ENCODE measurements around the gene S100A10. TPM values are rescaled to one million over a fixed set of nuclear protein-coding genes. Genes with fewer than 3 reads are reported as not detected.
A peak's percentile ranks its signal among the peaks of the same experiment; 100 is the strongest.

Gene S100A10
- total RNA-seq, 2 experiments from 2014 or later, result 540 to 571 TPM

GRCh38 chr1:152029929-152030211 is 36.2 kb upstream of the S100A10 start:
- Mint-ChIP-seq H3K36me3 (ENCODE audit: low read depth) (peaks cover 49% of the 10 kb centered on the region), H3K27me3 (ENCODE audit: low read depth) (peaks cover 4% of the 10 kb centered on the region)
- POLR2A ChIA-PET, result no interaction called here

GRCh38 chr1:152029144-152029928 is 35.7 kb upstream of the S100A10 start:
- Mint-ChIP-seq H3K9me3 (ENCODE audit: insufficient read depth) (no peaks in the 10 kb centered on the region), H3K4me3 (no peak overlapping the region), H3K27ac (peak overlapping the region; percentile 37), H3K36me3 (ENCODE audit: low read depth) (peaks cover 45% of the 10 kb centered on the region), H3K4me1 (ENCODE audit: low read depth) (peaks cover 29% of the 10 kb centered on the region), H3K27me3 (ENCODE audit: low read depth) (peaks cover 6% of the 10 kb centered on the region)
- DNase-seq (no peak), ATAC-seq (no peak)
- CTCF ChIA-PET, result interaction anchor here (0.9 to 2.3 kb wide), 3 partner anchors 19 to 29 kb away, joined by 3 to 8 read pairs (median 3); no protein-coding TSS in a partner anchor
- POLR2A ChIA-PET, result no interaction called here

More at GRCh38 chr1:152029929-152030211, 36.2 kb upstream of the S100A10 start:
- CTCF ChIA-PET, result interaction anchor here (0.9 to 1.1 kb wide), 2 partner anchors 30 to 32 kb away, joined by 3 read pairs; no protein-coding TSS in a partner anchor
- no peak overlapping the region for H3K27ac Mint-ChIP-seq
- no peak for ATAC-seq
- no peak overlapping the region for H3K4me3 Mint-ChIP-seq
- H3K4me1 Mint-ChIP-seq (ENCODE audit: low read depth), result peaks cover 33% of the 10 kb centered on the region
- H3K9me3 Mint-ChIP-seq (ENCODE audit: insufficient read depth), result no peaks in the 10 kb centered on the region
- DNase-seq, result no peak

GRCh38 chr1:152026895-152027294 is 33.2 kb upstream of the S100A10 start:
- Mint-ChIP-seq H3K27me3 (ENCODE audit: low read depth) (peaks cover 9% of the 10 kb centered on the region), H3K4me3 (no peak overlapping the region), H3K9me3 (ENCODE audit: insufficient read depth) (no peaks in the 10 kb centered on the region), H3K36me3 (ENCODE audit: low read depth) (peaks cover 20% of the 10 kb centered on the region), H3K4me1 (ENCODE audit: low read depth) (peaks cover 17% of the 10 kb centered on the region), H3K27ac (no peak overlapping the region)
- ATAC-seq (no peak), DNase-seq (no peak)
- ChIA-PET CTCF (interaction anchor here (1.2 to 2.3 kb wide), 3 partner anchors 25 to 59 kb away, joined by 3 to 8 read pairs (median 4); no protein-coding TSS in a partner anchor), POLR2A (no interaction called here)

- peaks cover 6% of the 10 kb centered on the region for H3K4me1 Mint-ChIP-seq (ENCODE audit: low read depth)
- DNase-seq (no peak), ATAC-seq (no peak)
- no peaks in the 10 kb centered on the region for H3K9me3 Mint-ChIP-seq (ENCODE audit: insufficient read depth)
- POLR2A ChIA-PET, result no interaction called here
- peaks cover under 1% of the 10 kb centered on the region for H3K36me3 Mint-ChIP-seq (ENCODE audit: low read depth)
- CTCF ChIA-PET, result interaction anchor here (0.9 to 1.3 kb wide), 2 partner anchors 10 to 23 kb away, joined by 3 to 6 read pairs; no protein-coding TSS in a partner anchor
- no peak overlapping the region for H3K27ac Mint-ChIP-seq
- no peak overlapping the region for H3K4me3 Mint-ChIP-seq
- peaks cover 13% of the 10 kb centered on the region for H3K27me3 Mint-ChIP-seq (ENCODE audit: low read depth)
Measured at GRCh38 chr1:152024223-152024622, 30.6 kb upstream of the S100A10 start.

DNA sequence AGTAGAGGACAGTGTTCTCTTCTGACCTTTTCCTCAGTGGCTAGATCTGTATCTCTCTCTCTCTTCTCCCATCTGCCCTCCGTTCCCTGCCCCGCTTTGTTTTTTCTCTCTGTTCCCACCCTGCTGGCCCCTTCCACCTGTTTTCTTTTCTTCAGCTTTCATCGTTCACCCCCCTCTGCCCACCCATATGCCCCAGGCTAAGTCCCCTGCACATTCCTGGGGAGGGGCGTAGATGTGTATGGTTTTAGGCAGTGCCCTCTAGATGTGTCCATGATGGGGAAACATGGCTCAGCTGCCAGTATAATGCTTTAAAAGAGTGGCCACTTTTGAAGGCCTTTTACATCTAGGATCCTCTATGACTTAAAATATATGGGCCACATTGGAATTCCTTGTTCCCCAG is 29.6 kb upstream of the S100A10 start:
- Mint-ChIP-seq H3K36me3 (ENCODE audit: low read depth) (no peaks in the 10 kb centered on the region), H3K27ac (no peak overlapping the region), H3K4me1 (ENCODE audit: low read depth) (no peaks in the 10 kb centered on the region), H3K27me3 (ENCODE audit: low read depth) (peaks cover 15% of the 10 kb centered on the region), H3K9me3 (ENCODE audit: insufficient read depth) (no peaks in the 10 kb centered on the region), H3K4me3 (no peak overlapping the region)
- no peak for DNase-seq
- ATAC-seq, result no peak
- POLR2A ChIA-PET, result no interaction called here
- CTCF ChIA-PET, result interaction anchor here (0.9 to 1.8 kb wide), 2 partner anchors 11 to 22 kb away, joined by 3 to 5 read pairs; no protein-coding TSS in a partner anchor

- no peak overlapping the region for H3K4me3 Mint-ChIP-seq
- no peaks in the 10 kb centered on the region for H3K36me3 Mint-ChIP-seq (ENCODE audit: low read depth)
- POLR2A ChIA-PET, result no interaction called here
- no peak for DNase-seq
- no peaks in the 10 kb centered on the region for H3K4me1 Mint-ChIP-seq (ENCODE audit: low read depth)
- no peak overlapping the region for H3K27ac Mint-ChIP-seq
- peaks cover 18% of the 10 kb centered on the region for H3K27me3 Mint-ChIP-seq (ENCODE audit: low read depth)
- no peaks in the 10 kb centered on the region for H3K9me3 Mint-ChIP-seq (ENCODE audit: insufficient read depth)
- CTCF ChIA-PET, result interaction anchor here (1.2 to 1.8 kb wide), 2 partner anchors 12 to 25 kb away, joined by 3 to 5 read pairs; no protein-coding TSS in a partner anchor
- no peak for ATAC-seq
Measured at GRCh38 chr1:152022474-152022873, 28.8 kb upstream of the S100A10 start.

GRCh38 chr1:152021569-152021968 is 27.9 kb upstream of the S100A10 start:
- POLR2A ChIA-PET, result no interaction called here
- H3K4me1 Mint-ChIP-seq (ENCODE audit: low read depth), result no peaks in the 10 kb centered on the region
- no peak overlapping the region for H3K4me3 Mint-ChIP-seq
- CTCF ChIA-PET, result interaction anchor here (1.2 to 1.8 kb wide), 2 partner anchors 13 to 26 kb away, joined by 3 to 5 read pairs; no protein-coding TSS in a partner anchor
- no peaks in the 10 kb centered on the region for H3K9me3 Mint-ChIP-seq (ENCODE audit: insufficient read depth)
- no peaks in the 10 kb centered on the region for H3K36me3 Mint-ChIP-seq (ENCODE audit: low read depth)
- DNase-seq (no peak), ATAC-seq (no peak)
- H3K27me3 Mint-ChIP-seq (ENCODE audit: low read depth), result peaks cover 20% of the 10 kb centered on the region
- H3K27ac Mint-ChIP-seq, result no peak overlapping the region

GRCh38 chr1:152020849-152021248 is 27.2 kb upstream of the S100A10 start:
- DNase-seq, result no peak
- Mint-ChIP-seq H3K4me3 (no peak overlapping the region), H3K9me3 (ENCODE audit: insufficient read depth) (no peaks in the 10 kb centered on the region), H3K27me3 (ENCODE audit: low read depth) (peaks cover 17% of the 10 kb centered on the region), H3K36me3 (ENCODE audit: low read depth) (no peaks in the 10 kb centered on the region), H3K4me1 (ENCODE audit: low read depth) (no peaks in the 10 kb centered on the region), H3K27ac (no peak overlapping the region)
- ChIA-PET POLR2A (no interaction called here), CTCF (interaction anchor here (0.7 kb wide), 1 partner anchor 20 kb away, joined by 3 read pairs; no protein-coding TSS in a partner anchor)
- no peak for ATAC-seq

- no peaks in the 10 kb centered on the region for H3K9me3 Mint-ChIP-seq (ENCODE audit: insufficient read depth)
- CTCF ChIA-PET, result interaction anchor here (0.8 to 8.7 kb wide), 6 partner anchors 9 to 85 kb away, joined by 3 to 116 read pairs (median 4); no protein-coding TSS in a partner anchor
- H3K36me3 Mint-ChIP-seq (ENCODE audit: low read depth), result no peaks in the 10 kb centered on the region
- H3K4me1 Mint-ChIP-seq (ENCODE audit: low read depth), result peaks cover 3% of the 10 kb centered on the region
- DNase-seq, result peak; percentile 46
- no peak for ATAC-seq
- H3K27me3 Mint-ChIP-seq (ENCODE audit: low read depth), result peaks cover 23% of the 10 kb centered on the region
- no peak overlapping the region for H3K27ac Mint-ChIP-seq
- H3K4me3 Mint-ChIP-seq, result no peak overlapping the region
- POLR2A ChIA-PET, result no interaction called here
Measured at GRCh38 chr1:152018537-152018936, 24.9 kb upstream of the S100A10 start.

GRCh38 chr1:152015766-152016165 is 22.1 kb upstream of the S100A10 start:
- Mint-ChIP-seq H3K27ac (no peak overlapping the region), H3K27me3 (ENCODE audit: low read depth) (peaks cover 27% of the 10 kb centered on the region), H3K36me3 (ENCODE audit: low read depth) (no peaks in the 10 kb centered on the region), H3K9me3 (ENCODE audit: insufficient read depth) (no peaks in the 10 kb centered on the region), H3K4me1 (ENCODE audit: low read depth) (peaks cover 5% of the 10 kb centered on the region), H3K4me3 (no peak overlapping the region)
- ChIA-PET POLR2A (no interaction called here), CTCF (interaction anchor here (1.3 to 8.7 kb wide), 5 partner anchors 15 to 52 kb away, joined by 3 to 116 read pairs (median 27); no protein-coding TSS in a partner anchor)
- ATAC-seq (no peak), DNase-seq (no peak)

GRCh38 chr1:152014943-152015342 is 21.3 kb upstream of the S100A10 start:
- H3K9me3 Mint-ChIP-seq (ENCODE audit: insufficient read depth), result no peaks in the 10 kb centered on the region
- H3K36me3 Mint-ChIP-seq (ENCODE audit: low read depth), result no peaks in the 10 kb centered on the region
- DNase-seq (no peak), ATAC-seq (no peak)
- H3K4me1 Mint-ChIP-seq (ENCODE audit: low read depth), result peaks cover 5% of the 10 kb centered on the region
- H3K27ac Mint-ChIP-seq, result no peak overlapping the region
- H3K4me3 Mint-ChIP-seq, result no peak overlapping the region
- ChIA-PET CTCF (interaction anchor here (1.3 to 8.7 kb wide), 5 partner anchors 14 to 51 kb away, joined by 3 to 116 read pairs (median 27); no protein-coding TSS in a partner anchor), POLR2A (interaction anchor here (0.6 kb wide), 1 partner anchor 187 kb away, joined by 3 read pairs; no protein-coding TSS in a partner anchor)
- H3K27me3 Mint-ChIP-seq (ENCODE audit: low read depth), result peaks cover 22% of the 10 kb centered on the region

GRCh38 chr1:152013664-152014237 is 20.1 kb upstream of the S100A10 start:
- ChIA-PET CTCF (interaction anchor here (0.7 to 8.7 kb wide), 10 partner anchors 12 to 177 kb away, joined by 3 to 116 read pairs (median 4); no protein-coding TSS in a partner anchor), POLR2A (interaction anchor here (0.6 kb wide), 1 partner anchor 11 kb away, joined by 3 read pairs; no protein-coding TSS in a partner anchor)
- Mint-ChIP-seq H3K4me3 (no peak overlapping the region), H3K27me3 (ENCODE audit: low read depth) (peaks cover 29% of the 10 kb centered on the region), H3K9me3 (ENCODE audit: insufficient read depth) (no peaks in the 10 kb centered on the region), H3K36me3 (ENCODE audit: low read depth) (no peaks in the 10 kb centered on the region), H3K27ac (no peak overlapping the region), H3K4me1 (ENCODE audit: low read depth) (peaks cover 5% of the 10 kb centered on the region)
- peak; percentile 69 for DNase-seq
- ATAC-seq, result no peak

Measured in activated CD8-positive, alpha-beta T cell treated with anti-CD3 and anti-CD28 coated beads, Interleukin-2, amount 10 ng/mL, durations not matched to agents 7 days and 5 days (primary cell).